ENCODE measurements around the gene SAMM50. TPM values are rescaled to one million over a fixed set of nuclear protein-coding genes. Genes with fewer than 3 reads are reported as not detected.

The SAMM50 gene
- total and polyA plus RNA-seq, 10 of the 15 experiments (the other 5 are each of a cell fraction or from before 2014, with no cell fraction given), result 38.2 to 126 (median 62.4) TPM

DNA sequence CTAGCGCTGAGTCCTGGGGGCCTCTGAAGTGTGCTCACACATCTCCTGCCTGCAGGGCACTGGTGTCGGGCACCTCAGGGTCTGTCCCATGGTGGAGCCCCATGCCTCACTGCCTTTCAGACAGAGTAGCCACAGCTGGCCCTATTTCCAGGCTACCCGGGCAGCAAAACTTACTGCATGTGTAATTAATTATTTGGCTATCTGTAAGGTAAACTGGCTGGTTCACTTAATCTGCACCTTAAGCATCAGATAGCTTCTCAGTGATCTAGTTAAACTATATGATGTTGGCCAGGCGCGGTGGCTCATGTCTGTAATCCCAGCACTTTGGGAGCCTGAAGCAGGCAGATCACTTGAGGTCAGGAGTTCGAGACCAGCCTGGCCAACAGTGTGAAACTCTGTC lies 26.3 kb upstream of the SAMM50 start:
- peaks cover 0 to 2% of the 10 kb centered on the region in 2 experiments; a peak in 2 of 4 replicates for H3K27me3 ChIP-seq (replicated peaks in 1 of 2; ENCODE audit: control insufficient read depth in 2 of 2, insufficient read depth in 2 of 2, low read length in 1 of 2)
- H3K4me2 ChIP-seq (ENCODE audit: control insufficient read depth, insufficient read depth), result no peak overlapping the region
- intact Hi-C loops (cut with micrococcal nuclease; ENCODE audit: unreplicated experiment) (no loop called here), in situ Hi-C loops (cut with MboI) (no loop called here)
- H2AFZ ChIP-seq (ENCODE audit: control insufficient read depth, low read depth, low read length), result no peak overlapping the region
- no peak overlapping the region for H3K27ac ChIP-seq (ENCODE audit: control insufficient read depth, insufficient read depth)
- no peaks in the 10 kb centered on the region for H3K9me3 ChIP-seq (replicated peaks; ENCODE audit: control insufficient read depth, insufficient read depth, low read length)
- no peaks in the 10 kb centered on the region for H3K79me2 ChIP-seq (ENCODE audit: control insufficient read depth, insufficient read depth, low read length)
- H3K36me3 ChIP-seq (ENCODE audit: control insufficient read depth in 2 of 2, insufficient read depth in 2 of 2, low read length in 1 of 2), result no peaks in the 10 kb centered on the region
- FAIRE-seq (no peak), ATAC-seq (no peak), DNase-seq (ENCODE audit: low read depth, low spot score) (no peak)
- H3K4me1 ChIP-seq (ENCODE audit: control insufficient read depth, insufficient read depth, low read length), result no peaks in the 10 kb centered on the region
- WGBS (ENCODE audit: insufficient coverage, insufficient replicate concordance, low lambda C conversion rate, missing lambda C conversion rate), result 45% methylated on average over 6 of the region's 6 CpGs
- ChIA-PET SMC1A (ENCODE audit: uncharacterized antibody, unreplicated experiment) (no interaction called here), CTCF (interaction anchor here (1.0 kb wide), 1 partner anchor 17 kb away, joined by 3 read pairs; no protein-coding TSS in a partner anchor), RAD21 (ENCODE audit: unreplicated experiment) (no interaction called here), POLR2A (no interaction called here)
- no peak overlapping the region for H3K4me3 ChIP-seq
- no TSS peak for BruUV-seq (replicated peaks)
- H3K9ac ChIP-seq (ENCODE audit: control insufficient read depth, insufficient read depth, low read length), result no peak overlapping the region
- no peaks in the 10 kb centered on the region; the same call in 1 of the 2 replicates for H4K20me1 ChIP-seq (ENCODE audit: control insufficient read depth, insufficient read depth)
- TF ChIP-seq ETV6 (conservative IDR thresholded peaks at IDR 0.05 in 1 of 2, IDR thresholded peaks at IDR 0.05 in 1 of 2; ENCODE audit: borderline replicate concordance in 1 of 2, low read depth in 1 of 2), result no peak
- TF ChIP-seq, protein P1, sequence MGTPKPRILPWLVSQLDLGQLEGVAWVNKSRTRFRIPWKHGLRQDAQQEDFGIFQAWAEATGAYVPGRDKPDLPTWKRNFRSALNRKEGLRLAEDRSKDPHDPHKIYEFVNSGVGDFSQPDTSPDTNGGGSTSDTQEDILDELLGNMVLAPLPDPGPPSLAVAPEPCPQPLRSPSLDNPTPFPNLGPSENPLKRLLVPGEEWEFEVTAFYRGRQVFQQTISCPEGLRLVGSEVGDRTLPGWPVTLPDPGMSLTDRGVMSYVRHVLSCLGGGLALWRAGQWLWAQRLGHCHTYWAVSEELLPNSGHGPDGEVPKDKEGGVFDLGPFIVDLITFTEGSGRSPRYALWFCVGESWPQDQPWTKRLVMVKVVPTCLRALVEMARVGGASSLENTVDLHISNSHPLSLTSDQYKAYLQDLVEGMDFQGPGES (IDR thresholded peaks at IDR 0.05), result no peak
- TF ChIP-seq SMAD1 (IDR thresholded peaks at IDR 0.05; ENCODE audit: low read depth, partially characterized antibody), result no peak
- no peak for TF ChIP-seq FOXK2 (IDR thresholded peaks at IDR 0.05)
- no peak for TF ChIP-seq JUND (IDR thresholded peaks at IDR 0.05; ENCODE audit: low read depth, low read length)
- TF ChIP-seq, protein P2, sequence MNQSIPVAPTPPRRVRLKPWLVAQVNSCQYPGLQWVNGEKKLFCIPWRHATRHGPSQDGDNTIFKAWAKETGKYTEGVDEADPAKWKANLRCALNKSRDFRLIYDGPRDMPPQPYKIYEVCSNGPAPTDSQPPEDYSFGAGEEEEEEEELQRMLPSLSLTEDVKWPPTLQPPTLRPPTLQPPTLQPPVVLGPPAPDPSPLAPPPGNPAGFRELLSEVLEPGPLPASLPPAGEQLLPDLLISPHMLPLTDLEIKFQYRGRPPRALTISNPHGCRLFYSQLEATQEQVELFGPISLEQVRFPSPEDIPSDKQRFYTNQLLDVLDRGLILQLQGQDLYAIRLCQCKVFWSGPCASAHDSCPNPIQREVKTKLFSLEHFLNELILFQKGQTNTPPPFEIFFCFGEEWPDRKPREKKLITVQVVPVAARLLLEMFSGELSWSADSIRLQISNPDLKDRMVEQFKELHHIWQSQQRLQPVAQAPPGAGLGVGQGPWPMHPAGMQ (IDR thresholded peaks at IDR 0.05; ENCODE audit: borderline replicate concordance), result no peak
- no peak for TF ChIP-seq GATAD2B (conservative IDR thresholded peaks at IDR 0.05; ENCODE audit: low read depth)
- no peak for TF ChIP-seq EED (IDR thresholded peaks at IDR 0.05; ENCODE audit: low read depth)
- no peak for TF ChIP-seq STAT1 (conservative IDR thresholded peaks at IDR 0.05)
- TF ChIP-seq ZNF207 (IDR thresholded peaks at IDR 0.05; ENCODE audit: borderline replicate concordance), result no peak
- no peak for TF ChIP-seq SREBF1 (IDR thresholded peaks at IDR 0.05; ENCODE audit: low read length)
- no peak for TF ChIP-seq NFXL1 (IDR thresholded peaks at IDR 0.05; ENCODE audit: borderline replicate concordance)
- no peak for TF ChIP-seq KLF5 (IDR thresholded peaks at IDR 0.05; ENCODE audit: partially characterized antibody)
- no peak for TF ChIP-seq ASH2L (IDR thresholded peaks at IDR 0.05; ENCODE audit: borderline replicate concordance, low read depth)
- TF ChIP-seq IRF4 (IDR thresholded peaks at IDR 0.05; ENCODE audit: low read depth, low read length), result no peak
- no peak for TF ChIP-seq RAD51 (IDR thresholded peaks at IDR 0.05)
- TF ChIP-seq CHD4 (IDR thresholded peaks at IDR 0.05), result no peak
- TF ChIP-seq HDAC6 (IDR thresholded peaks at IDR 0.05; ENCODE audit: unreplicated experiment), result no peak
- no peak for TF ChIP-seq POLR2AphosphoS2 (IDR thresholded peaks at IDR 0.05; ENCODE audit: low read depth, low read length)

Measured in GM12878 (cell line).